HepG2 (cell line): ENCODE measurements around the gene MCM10. TPM values are rescaled to one million over a fixed set of nuclear protein-coding genes. Genes with fewer than 3 reads are reported as not detected.

Source experiments
- EP300 ChIP-seq, 3 experiments: sonication (generic) in 1 of 3; formaldehyde crosslinking in 1 of 3; IDR thresholded peaks; 2 replicates each; pipeline versions ENCODE4 v1.5.1 to v1.6.1; 2011 to 2020; ENCODE audit warnings: low read depth in 2 of 3, low read length in 2 of 3, borderline replicate concordance in 1 of 3, improper control_type of control experiment in 1 of 3, mild to moderate bottlenecking in 1 of 3, missing genetic modification reagents in 1 of 3, moderate library complexity in 1 of 3
- FOXJ3 ChIP-seq: sonication (generic); formaldehyde crosslinking; IDR thresholded peaks from 2 replicates; pipeline ENCODE4 v1.4.0; 2020; ENCODE audit warnings: missing genetic modification reagents, mild to moderate bottlenecking, borderline replicate concordance
- IRF2 ChIP-seq: IDR thresholded peaks from 2 replicates; pipeline ENCODE4 v1.6.1; 2018; ENCODE audit warnings: missing genetic modification reagents, missing compliant biosample characterization
- KMT2B ChIP-seq: IDR thresholded peaks from 2 replicates; pipeline ENCODE4 v1.6.1; 2016; ENCODE audit warnings: missing genetic modification reagents, missing compliant biosample characterization
- NRL ChIP-seq: sonication (generic); formaldehyde crosslinking; IDR thresholded peaks from 2 replicates; pipeline ENCODE4 v1.5.0; 2020; ENCODE audit warnings: missing genetic modification reagents, mild to moderate bottlenecking, moderate library complexity, borderline replicate concordance
- POLR2A ChIP-seq, 2 experiments: IDR thresholded peaks; 2 replicates each; pipeline ENCODE4 v1.6.1; 2011; ENCODE audit warnings: low read depth in 2 of 2, low read length in 2 of 2, mild to moderate bottlenecking in 1 of 2, moderate library complexity in 1 of 2; ENCODE audit not compliant: insufficient read depth in 1 of 2
- TBX2 ChIP-seq: sonication (generic); formaldehyde crosslinking; IDR thresholded peaks from 2 replicates; pipeline ENCODE4 v1.5.0; 2020; ENCODE audit warnings: missing genetic modification reagents, mild to moderate bottlenecking, borderline replicate concordance
- TEAD3 ChIP-seq: optimal IDR thresholded peaks from 2 replicates; pipeline ENCODE3; 2016; ENCODE audit warnings: borderline replicate concordance
- XRCC5 ChIP-seq: fragments of 200-400 bp; formaldehyde crosslinking; optimal IDR thresholded peaks from 2 replicates; pipeline ENCODE3; 2017; ENCODE audit warnings: mild to moderate bottlenecking, low read length
- ZFP62 ChIP-seq: sonication (generic); formaldehyde crosslinking; IDR thresholded peaks from 2 replicates; pipeline ENCODE4 v1.4.0; 2020; ENCODE audit warnings: missing genetic modification reagents
- ZNF160 ChIP-seq: sonication (generic); formaldehyde crosslinking; IDR thresholded peaks from 2 replicates; pipeline ENCODE4 v1.8.0; 2022; ENCODE audit warnings: mild to moderate bottlenecking, inconsistent platforms, missing genetic modification reagents
- ZNF547 ChIP-seq: sonication (generic); formaldehyde crosslinking; IDR thresholded peaks from 2 replicates; pipeline ENCODE4 v1.5.1; 2020; ENCODE audit warnings: mild to moderate bottlenecking, missing genetic modification reagents
- ZNF644 ChIP-seq: IDR thresholded peaks from 2 replicates; pipeline ENCODE4 v1.6.1; 2016; ENCODE audit warnings: low read depth
- polyA plus RNA-seq, 8 experiments: library from polyadenylated mRNA; depleted of rRNA in 3 of 8; stranded (reverse) in 7 of 8; unstranded in 1 of 8; fragments of >200 nt; fragmentation: Illumina TruSeq in 4 of 8; extraction: Trizol in 4 of 8; gene quantifications; 2 replicates each; pipeline versions ENCODE4 v1.2.1 to v1.2.3, GENCODE V29; 2011 to 2016; ENCODE audit warnings: low read depth in 4 of 8, missing spikeins in 1 of 8, mixed read lengths in 1 of 8; ENCODE audit not compliant: insufficient read depth in 1 of 8
- total RNA-seq, 5 experiments: library from RNA; depleted of rRNA; stranded (reverse); fragments of >200 nt; fragmentation: Illumina TruSeq; extraction: Trizol; gene quantifications; 2 replicates each; pipeline ENCODE4 v1.2.3, GENCODE V29; 2016; ENCODE audit warnings: low read depth in 1 of 5
- TF ChIP-seq, protein P1 (sequence below): fragments of 450-650 bp; IDR thresholded peaks from 2 replicates; pipeline ENCODE4 v1.6.1; 2016
- TF ChIP-seq, protein P2 (sequence below): sonication (generic); formaldehyde crosslinking; IDR thresholded peaks from 2 replicates; pipeline ENCODE4 v1.8.0; 2022; ENCODE audit warnings: mild to moderate bottlenecking, missing genetic modification reagents; ENCODE audit not compliant: insufficient replicate concordance
- TF ChIP-seq, protein P3 (sequence below): sonication (generic); formaldehyde crosslinking; IDR thresholded peaks from 2 replicates; pipeline ENCODE4 v1.4.0; 2020; ENCODE audit warnings: missing genetic modification reagents
- TF ChIP-seq, protein P4 (sequence below): sonication (generic); formaldehyde crosslinking; IDR thresholded peaks from 2 replicates; pipeline ENCODE4 v1.5.0; 2020; ENCODE audit warnings: missing genetic modification reagents

MCM10 gene
- total and polyA plus RNA-seq, 2 of the 13 experiments (the other 11 are each of a cell fraction or from before 2014, with no cell fraction given), result 2.8 to 31.3 TPM

DNA sequence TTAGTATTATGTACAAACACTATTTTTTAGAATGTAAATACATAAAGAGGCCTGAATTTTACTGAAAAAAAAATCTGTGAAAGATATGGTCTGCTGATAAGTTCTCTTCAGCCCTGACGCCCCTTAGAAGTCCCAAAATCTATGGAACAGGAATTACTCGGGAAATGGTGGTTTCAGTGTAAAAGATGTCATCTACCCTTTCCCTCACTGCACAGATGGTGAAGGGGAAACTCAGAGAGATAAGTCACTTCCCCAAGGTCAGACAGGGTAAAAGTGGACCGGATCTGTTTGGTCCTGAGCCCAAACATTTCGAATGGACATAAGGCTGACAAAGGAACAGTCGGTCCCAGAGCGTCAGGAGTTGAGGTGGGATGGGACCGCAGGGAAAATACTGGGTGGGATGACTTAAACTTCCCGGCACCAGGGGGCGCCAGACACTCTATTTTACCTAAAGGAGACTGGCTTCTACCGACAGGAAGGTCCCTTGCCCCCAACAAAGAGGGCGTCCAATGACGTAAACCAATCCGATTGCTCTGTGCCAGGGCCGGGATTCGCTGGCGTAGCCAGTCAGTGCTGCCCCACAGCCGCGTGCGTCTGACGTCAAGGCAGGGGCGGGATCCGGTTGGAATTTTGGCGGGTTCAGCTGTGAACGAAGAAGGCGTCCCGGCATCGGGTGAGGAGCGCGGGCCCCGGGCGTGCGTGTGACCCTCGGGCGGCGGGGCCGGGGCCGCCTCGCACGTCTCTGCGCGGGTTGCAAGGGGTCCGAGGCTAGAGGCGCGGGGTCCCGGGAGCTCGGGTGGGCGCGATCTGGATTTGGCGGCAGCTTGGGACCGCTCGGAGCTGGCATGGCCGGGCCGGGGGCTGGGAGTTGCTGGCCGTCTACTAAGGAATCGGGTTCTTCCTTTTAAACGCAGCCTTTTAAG, at the start of gene MCM10 (continued):
- TF ChIP-seq, protein P1, sequence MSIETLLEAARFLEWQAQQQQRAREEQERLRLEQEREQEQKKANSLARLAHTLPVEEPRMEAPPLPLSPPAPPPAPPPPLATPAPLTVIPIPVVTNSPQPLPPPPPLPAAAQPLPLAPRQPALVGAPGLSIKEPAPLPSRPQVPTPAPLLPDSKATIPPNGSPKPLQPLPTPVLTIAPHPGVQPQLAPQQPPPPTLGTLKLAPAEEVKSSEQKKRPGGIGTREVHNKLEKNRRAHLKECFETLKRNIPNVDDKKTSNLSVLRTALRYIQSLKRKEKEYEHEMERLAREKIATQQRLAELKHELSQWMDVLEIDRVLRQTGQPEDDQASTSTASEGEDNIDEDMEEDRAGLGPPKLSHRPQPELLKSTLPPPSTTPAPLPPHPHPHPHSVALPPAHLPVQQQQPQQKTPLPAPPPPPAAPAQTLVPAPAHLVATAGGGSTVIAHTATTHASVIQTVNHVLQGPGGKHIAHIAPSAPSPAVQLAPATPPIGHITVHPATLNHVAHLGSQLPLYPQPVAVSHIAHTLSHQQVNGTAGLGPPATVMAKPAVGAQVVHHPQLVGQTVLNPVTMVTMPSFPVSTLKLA, result peak; percentile 51
- TF ChIP-seq ZNF547 (CRISPR knock-in tag) (0 out of 2 replicates have a peak, but pooled peaks have one; percentile 23), ZNF644 (CRISPR knock-in tag) (no peak), POLR2A (IDR thresholded peaks at IDR 0.05; ENCODE audit: insufficient read depth in 1 of 2, low read depth in 2 of 2, low read length in 2 of 2) (peak in 1 of 2 experiments; percentile 48; a peak in 2 of 4 replicates), XRCC5 (peak; percentile 85), EP300 (IDR thresholded peaks at IDR 0.05; ENCODE audit: low read depth in 2 of 2, low read length in 2 of 2) (peak in 1 of 2 experiments; percentile 34; a peak in 2 of 4 replicates), EP300 (CRISPR knock-in tag; IDR thresholded peaks at IDR 0.05; ENCODE audit: borderline replicate concordance) (no peak), ZFP62 (CRISPR knock-in tag) (no peak), ZNF160 (CRISPR knock-in tag) (no peak), NRL (peak; percentile 44; the same call in 1 of the 2 replicates), TBX2 (peak; percentile 80), KMT2B (peak; percentile 68; the same call in 1 of the 2 replicates), FOXJ3 (CRISPR knock-in tag) (peak; percentile 60; the same call in 1 of the 2 replicates), IRF2 (peak; percentile 80), TEAD3 (CRISPR knock-in tag) (peak; percentile 77)
- TF ChIP-seq, protein P2, sequence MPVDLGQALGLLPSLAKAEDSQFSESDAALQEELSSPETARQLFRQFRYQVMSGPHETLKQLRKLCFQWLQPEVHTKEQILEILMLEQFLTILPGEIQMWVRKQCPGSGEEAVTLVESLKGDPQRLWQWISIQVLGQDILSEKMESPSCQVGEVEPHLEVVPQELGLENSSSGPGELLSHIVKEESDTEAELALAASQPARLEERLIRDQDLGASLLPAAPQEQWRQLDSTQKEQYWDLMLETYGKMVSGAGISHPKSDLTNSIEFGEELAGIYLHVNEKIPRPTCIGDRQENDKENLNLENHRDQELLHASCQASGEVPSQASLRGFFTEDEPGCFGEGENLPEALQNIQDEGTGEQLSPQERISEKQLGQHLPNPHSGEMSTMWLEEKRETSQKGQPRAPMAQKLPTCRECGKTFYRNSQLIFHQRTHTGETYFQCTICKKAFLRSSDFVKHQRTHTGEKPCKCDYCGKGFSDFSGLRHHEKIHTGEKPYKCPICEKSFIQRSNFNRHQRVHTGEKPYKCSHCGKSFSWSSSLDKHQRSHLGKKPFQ (CRISPR knock-in tag), result no peak
- TF ChIP-seq, protein P3, sequence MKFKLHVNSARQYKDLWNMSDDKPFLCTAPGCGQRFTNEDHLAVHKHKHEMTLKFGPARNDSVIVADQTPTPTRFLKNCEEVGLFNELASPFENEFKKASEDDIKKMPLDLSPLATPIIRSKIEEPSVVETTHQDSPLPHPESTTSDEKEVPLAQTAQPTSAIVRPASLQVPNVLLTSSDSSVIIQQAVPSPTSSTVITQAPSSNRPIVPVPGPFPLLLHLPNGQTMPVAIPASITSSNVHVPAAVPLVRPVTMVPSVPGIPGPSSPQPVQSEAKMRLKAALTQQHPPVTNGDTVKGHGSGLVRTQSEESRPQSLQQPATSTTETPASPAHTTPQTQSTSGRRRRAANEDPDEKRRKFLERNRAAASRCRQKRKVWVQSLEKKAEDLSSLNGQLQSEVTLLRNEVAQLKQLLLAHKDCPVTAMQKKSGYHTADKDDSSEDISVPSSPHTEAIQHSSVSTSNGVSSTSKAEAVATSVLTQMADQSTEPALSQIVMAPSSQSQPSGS, result peak; percentile 93
- TF ChIP-seq, protein P4, sequence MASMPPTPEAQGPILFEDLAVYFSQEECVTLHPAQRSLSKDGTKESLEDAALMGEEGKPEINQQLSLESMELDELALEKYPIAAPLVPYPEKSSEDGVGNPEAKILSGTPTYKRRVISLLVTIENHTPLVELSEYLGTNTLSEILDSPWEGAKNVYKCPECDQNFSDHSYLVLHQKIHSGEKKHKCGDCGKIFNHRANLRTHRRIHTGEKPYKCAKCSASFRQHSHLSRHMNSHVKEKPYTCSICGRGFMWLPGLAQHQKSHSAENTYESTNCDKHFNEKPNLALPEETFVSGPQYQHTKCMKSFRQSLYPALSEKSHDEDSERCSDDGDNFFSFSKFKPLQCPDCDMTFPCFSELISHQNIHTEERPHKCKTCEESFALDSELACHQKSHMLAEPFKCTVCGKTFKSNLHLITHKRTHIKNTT (CRISPR knock-in tag), result no peak
